Motor neuron (in vitro differentiated cells): Measurements from ENCODE around the gene OPTN. TPM values are rescaled to one million over a fixed set of nuclear protein-coding genes. Genes with fewer than 3 reads are reported as not detected.

Experiments
- ATAC-seq, 8 experiments: fragments of 200-7000 bp; cut with Tn5 transposase; replicated peaks in 6 of 8; 2 replicates each; pipeline ENCODE4 v1.8.0; 2021; ENCODE audit warnings: mild to moderate bottlenecking in 8 of 8, moderate library complexity in 8 of 8
- H3K27ac ChIP-seq, 2 donors: fragments of 250-450 bp; sonication (Bioruptor Pico); 2 replicates each; pipeline ENCODE4 v1.9.0; 2021; ENCODE audit warnings: antibody characterized with exemption in 2 of 2, mild to moderate bottlenecking in 2 of 2, moderate library complexity in 1 of 2
- H3K4me1 ChIP-seq, 2 donors: fragments of 250-450 bp; sonication (Bioruptor Pico); replicated peaks in 1 of 2; 2 replicates each; pipeline ENCODE4 v1.6.1; 2021; ENCODE audit warnings: antibody characterized with exemption in 2 of 2, mild to moderate bottlenecking in 2 of 2, moderate library complexity in 1 of 2
- H3K4me3 ChIP-seq, 5 donors: fragments of 250-450 bp; sonication (Bioruptor Pico); 2 replicates each; pipeline ENCODE4 v1.9.0; 2021; ENCODE audit warnings: antibody characterized with exemption in 5 of 5, mild to moderate bottlenecking in 5 of 5, moderate library complexity in 4 of 5
- WGBS, 10 experiments: fragments of 450-650 bp; shearing (Covaris generic); methylation state at CpG; one replicate each; pipeline ENCODE4 v1.0.0; 2022; 5-methylcytosine and 5-hydroxymethylcytosine counted together
- in situ Hi-C, 9 experiments: fragments of 400-800 bp; cut with MboI; loops; one replicate each; pipeline ENCODE4 v1.15.0; 2021; ENCODE audit warnings: low sequenced_read_pairs in 9 of 9, low pct_unique_long_range_greater_than_20kb in 2 of 9; ENCODE audit not compliant: unreplicated experiment in 9 of 9
- total RNA-seq, 8 experiments: library from RNA; unstranded; fragments of 300-600 nt; gene quantifications; 2 replicates each; pipeline versions ENCODE4 v1.2.3 to v1.2.4, GENCODE V29; 2022

OPTN gene
- total RNA-seq, 8 experiments from 2014 or later: 23.0 to 186 (median 39.1) TPM

DNA sequence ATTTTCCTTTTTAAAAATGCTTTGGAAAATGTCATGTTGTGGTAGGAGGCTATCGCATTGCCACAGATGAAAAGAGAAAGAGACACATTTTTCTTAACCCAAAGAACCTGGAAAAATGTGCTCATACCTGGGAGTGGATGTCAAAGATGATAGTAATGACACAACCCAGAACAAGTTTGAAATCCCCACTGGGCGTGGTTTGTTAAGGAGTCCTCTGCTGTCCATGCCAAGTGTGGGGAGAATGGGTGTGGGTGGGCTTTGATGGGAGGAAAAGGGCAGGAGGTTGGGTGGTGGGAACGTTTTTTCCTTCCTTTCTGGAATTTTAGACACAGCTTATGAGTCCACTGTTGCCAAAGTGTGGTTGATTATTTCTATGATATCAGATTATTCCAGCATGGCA is 10.9 kb downstream of the OPTN start:
- H3K27ac ChIP-seq: no peak overlapping the region
- no peak for ATAC-seq
- H3K4me3 ChIP-seq: no peak overlapping the region
- in situ Hi-C loops: no loop called here
- peaks cover 0 to 4% of the 10 kb centered on the region in 2 donors for H3K4me1 ChIP-seq
- WGBS, 10 experiments: 70 to 100% (median 88%) methylated on average over 1 to 3 of the region's 3 CpGs; no CpG with 5 or more reads in 4 of the 10 experiments

DNA sequence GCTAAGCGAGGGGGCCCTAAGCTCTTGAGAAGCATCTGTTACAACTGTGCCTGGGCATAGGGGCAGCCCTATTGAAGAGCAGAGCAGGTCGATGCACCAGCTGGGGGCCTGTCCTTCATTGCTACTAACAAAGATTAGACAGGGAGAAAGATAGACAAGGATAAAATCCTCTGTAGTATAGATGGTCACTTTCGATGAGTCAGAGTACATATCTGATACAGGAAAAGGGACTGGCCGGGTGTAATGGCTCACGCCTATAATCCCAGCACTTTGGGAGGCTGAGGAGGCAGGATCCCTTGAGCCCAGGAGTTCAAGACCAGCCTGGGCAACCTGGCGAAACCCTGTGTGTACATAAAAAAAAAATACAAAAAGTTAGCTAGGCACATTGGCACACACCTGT is 13.6 kb downstream of the OPTN start:
- in situ Hi-C loops: no loop called here
- H3K4me1 ChIP-seq: peaks cover 0 to 4% of the 10 kb centered on the region in 2 donors
- WGBS, 10 experiments: 17 to 100% (median 80%) methylated on average over 1 to 6 of the region's 6 CpGs; no CpG with 5 or more reads in 1 of the 10 experiments
- H3K27ac ChIP-seq: no peak overlapping the region
- ATAC-seq: peak in 1 of 8 experiments; percentile 15
- no peak overlapping the region for H3K4me3 ChIP-seq

DNA sequence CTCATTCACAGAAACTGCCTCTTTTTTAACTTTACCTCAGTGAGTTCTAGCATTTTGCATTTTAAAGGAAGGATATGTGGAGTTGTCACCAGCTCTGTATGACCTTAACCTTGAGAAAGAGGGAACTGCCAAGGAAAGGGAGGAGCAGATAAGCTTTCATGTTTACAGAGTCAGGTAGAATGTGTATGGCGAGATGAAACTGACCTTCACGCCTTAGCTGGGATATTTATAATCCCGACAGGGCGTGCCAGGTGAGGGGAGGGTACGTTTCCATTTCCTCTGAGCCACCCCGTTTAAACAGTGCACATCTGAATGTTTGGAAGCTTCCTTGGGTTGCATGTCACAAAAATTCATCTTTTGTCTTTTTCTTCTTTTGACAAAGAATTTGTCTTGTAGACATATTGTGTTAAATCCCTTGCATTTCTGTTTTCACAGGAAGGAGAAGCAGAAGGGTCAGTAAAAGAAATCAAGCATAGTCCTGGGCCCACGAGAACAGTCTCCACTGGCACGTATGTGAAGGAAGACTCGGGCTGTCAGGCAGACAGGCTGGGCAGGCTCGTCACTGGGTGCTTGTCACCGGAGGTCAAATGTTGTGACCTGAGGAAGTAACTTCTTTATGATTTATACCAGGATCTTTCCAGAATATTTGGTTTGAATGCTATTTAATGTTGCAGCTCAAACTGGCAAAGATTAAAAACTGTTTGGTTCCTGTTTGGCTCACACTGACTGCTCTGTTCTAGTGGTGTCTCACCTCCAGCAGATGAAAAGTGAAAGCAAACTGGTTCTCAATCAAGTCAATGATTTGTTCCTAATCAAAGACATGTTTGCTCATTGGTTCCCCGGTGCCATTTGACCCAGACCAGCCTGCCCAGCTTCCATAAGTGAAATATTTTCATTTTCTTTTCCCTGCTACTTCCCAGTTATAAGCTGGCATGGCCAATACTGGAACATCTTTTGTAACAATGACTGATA is 16.2 kb downstream of the OPTN start:
- no peaks in the 10 kb centered on the region for H3K4me1 ChIP-seq
- no peak overlapping the region for H3K4me3 ChIP-seq
- no peak overlapping the region for H3K27ac ChIP-seq
- WGBS, 10 experiments: 50 to 100% (median 80%) methylated on average over 1 to 12 of the region's 12 CpGs; no CpG with 5 or more reads in 1 of the 10 experiments
- in situ Hi-C loops: no loop called here
- ATAC-seq: no peak

DNA sequence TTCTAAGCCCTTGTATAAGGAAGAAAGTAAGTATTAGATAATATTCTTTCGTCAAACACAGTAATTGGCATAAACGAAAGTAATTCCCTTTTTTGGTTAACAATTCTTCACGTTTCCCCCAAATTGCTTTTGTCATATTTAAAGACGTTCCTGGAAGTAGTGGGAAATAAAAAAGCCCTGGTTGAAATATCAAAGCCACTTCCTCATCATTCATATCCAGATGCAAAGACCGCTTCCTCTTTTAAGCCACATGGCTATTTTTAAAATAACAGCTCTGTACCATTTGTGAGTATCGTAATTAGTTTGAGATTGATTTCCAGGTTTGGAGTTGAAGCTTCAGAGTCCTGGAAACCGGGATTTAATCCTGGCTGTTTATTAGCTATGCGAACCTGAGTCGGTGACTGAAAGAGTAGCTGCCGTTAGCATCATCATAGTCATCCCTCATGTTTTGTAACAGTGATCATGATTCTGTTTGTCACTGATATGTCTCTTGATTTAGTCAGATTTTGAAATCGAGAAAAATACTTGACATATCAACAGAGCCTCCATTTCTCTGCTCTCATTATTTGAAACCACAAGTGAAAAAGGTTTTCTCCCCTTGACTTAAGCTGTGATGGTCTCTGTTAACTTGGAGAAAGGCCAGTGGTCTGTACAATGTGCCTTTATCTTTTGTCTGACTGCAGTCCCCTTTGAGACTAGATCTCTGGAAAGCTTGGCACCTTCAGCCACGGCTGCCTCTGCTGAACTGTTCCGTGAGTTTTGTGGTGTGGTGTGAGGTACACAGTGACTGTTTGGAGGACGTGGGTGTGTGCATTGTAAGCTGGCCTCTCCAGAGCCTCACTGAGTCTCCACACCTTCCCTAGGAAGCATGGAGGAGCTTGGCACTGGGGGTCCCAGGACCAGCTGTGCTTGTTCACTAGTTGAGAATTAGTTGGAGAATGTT is 18.1 kb downstream of the OPTN start:
- H3K4me3 ChIP-seq: no peak overlapping the region
- 61 to 97% (median 80%) methylated on average over 3 to 12 of the region's 14 CpGs for WGBS, 10 experiments
- no peak for ATAC-seq
- no peaks in the 10 kb centered on the region for H3K4me1 ChIP-seq
- in situ Hi-C loops: no loop called here
- no peak overlapping the region for H3K27ac ChIP-seq

DNA sequence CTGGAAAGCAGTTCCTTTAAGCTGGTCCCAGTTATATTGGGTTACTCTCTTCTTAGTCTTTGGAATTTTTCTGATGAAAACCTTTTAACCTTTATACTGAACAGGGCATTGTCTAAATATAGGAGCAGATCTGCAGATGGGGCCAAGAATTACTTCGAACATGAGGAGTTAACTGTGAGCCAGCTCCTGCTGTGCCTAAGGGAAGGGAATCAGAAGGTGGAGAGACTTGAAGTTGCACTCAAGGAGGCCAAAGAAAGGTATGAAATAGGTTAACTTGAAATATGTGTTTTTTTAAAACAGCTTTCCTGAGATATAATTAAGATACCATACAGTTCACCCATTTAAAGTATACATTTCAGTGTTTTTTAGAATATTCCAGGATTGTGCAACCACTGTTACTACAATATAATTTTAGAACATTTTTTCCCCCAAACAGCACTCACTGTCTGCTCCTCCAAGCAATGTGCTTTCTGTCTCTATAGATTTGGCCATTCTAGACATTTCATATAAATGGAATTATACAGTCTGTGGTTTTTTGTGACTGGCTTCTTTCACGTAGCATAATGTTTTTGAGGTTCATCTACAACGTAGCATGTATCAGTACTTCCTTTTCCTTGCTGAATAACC is 18.9 kb downstream of the OPTN start:
- in situ Hi-C loops: no loop called here
- no peak for ATAC-seq
- H3K4me3 ChIP-seq: no peak overlapping the region
- H3K27ac ChIP-seq: no peak overlapping the region
- no peaks in the 10 kb centered on the region for H3K4me1 ChIP-seq
- WGBS, 10 experiments: 83 to 100% (median 94%) methylated on average over 1 to 3 of the region's 3 CpGs; no CpG with 5 or more reads in 2 of the 10 experiments

DNA sequence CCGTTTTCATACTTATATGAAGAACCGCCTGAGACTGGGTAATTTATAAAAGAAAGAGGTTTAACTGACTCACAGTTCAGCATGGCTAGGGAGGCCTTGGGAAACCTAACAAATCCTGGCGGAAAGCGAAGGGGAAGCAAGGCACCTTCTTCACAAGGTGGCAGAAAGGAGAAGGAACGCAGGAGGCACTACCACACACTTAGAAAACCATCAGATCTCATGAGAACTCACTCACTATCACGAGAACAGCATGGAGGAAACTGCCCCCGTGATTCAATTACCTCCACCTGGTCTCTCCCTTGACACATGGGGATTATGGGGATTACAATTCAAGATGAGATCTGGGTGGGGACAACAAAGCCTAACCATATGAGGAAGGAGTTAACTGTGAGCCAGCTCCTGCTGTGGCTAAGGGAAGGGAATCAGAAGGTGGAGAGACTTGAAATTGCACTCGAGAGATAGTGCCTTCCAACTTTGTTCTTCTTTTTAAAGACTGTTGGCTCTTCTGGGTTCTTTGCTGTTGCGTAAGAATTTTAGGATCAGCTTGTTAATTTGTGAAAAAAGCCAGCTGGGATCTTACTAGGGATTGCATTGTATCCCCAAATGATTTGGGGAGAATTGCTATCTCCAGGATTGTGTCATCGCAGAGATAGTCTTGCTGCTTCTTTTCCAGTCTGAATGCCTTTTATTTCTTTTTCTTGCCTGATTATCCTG is 21.0 kb downstream of the OPTN start:
- no peak for ATAC-seq
- Histone ChIP-seq H3K27ac (no peak overlapping the region), H3K4me3 (no peak overlapping the region), H3K4me1 (no peaks in the 10 kb centered on the region)
- in situ Hi-C loops: no loop called here
- 65 to 98% (median 86%) methylated on average over 2 to 8 of the region's 10 CpGs; no CpG with 5 or more reads in 1 of the 10 experiments for WGBS, 10 experiments

DNA sequence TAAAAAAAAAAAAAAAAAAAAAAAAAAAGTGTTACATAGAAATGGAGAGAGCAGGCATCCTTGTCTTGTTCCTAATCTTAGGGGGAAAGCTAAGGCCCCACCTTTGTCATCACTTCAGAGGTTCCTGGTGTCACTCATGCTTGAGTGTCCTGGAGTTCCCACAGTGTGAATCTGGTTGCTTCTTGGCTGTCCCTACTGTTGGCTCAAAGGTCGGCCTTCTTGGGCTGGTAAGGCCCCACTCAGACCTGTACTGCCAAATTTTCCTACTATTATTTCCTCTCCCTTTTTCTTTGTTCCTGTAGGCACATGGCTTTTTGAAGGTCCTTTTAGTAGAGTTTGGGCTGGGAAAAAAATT is 21.5 kb downstream of the OPTN start:
- Histone ChIP-seq H3K4me1 (no peaks in the 10 kb centered on the region), H3K4me3 (no peak overlapping the region), H3K27ac (no peak overlapping the region)
- in situ Hi-C loops: no loop called here
- no peak for ATAC-seq
- WGBS, 10 experiments: 62 to 100% (median 100%) methylated on average over 1 of the region's 1 CpG; no CpG with 5 or more reads in 3 of the 10 experiments

DNA sequence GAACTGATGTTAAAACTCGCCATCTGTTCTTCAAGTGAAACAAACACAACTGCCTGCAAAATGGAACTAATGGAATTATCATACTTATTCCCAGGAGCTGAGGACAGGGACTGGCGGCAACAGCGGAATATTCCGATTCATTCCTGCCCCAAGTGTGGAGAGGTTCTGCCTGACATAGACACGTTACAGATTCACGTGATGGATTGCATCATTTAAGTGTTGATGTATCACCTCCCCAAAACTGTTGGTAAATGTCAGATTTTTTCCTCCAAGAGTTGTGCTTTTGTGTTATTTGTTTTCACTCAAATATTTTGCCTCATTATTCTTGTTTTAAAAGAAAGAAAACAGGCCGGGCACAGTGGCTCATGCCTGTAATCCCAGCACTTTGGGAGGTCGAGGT is 36.7 kb downstream of the OPTN start:
- WGBS, 10 experiments: 80 to 100% (median 93%) methylated on average over 1 to 8 of the region's 8 CpGs; no CpG with 5 or more reads in 1 of the 10 experiments
- Histone ChIP-seq H3K4me1 (no peaks in the 10 kb centered on the region), H3K4me3 (no peak overlapping the region), H3K27ac (no peak overlapping the region)
- no peak for ATAC-seq
- in situ Hi-C loops: no loop called here

DNA sequence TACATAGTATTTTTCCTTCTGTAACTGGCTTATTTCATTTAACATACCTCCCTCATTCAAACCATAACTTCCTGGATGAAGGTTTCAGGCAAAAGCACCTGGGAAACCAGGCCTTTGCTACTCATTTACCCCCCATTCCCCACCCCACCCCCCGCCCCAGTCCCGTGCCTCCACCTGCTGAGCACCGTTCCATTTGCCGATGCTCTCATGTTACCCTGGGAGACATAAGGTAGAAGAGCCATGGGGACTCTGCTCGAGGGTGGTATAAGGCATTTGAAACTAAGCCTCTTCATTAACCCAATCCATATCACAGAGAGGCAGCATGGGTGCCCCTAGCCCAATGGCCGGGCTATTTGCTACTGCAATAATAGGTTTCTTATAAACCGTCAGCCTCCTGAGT is 39.2 kb downstream of the OPTN start:
- no peak for ATAC-seq
- H3K4me3 ChIP-seq: no peak overlapping the region
- in situ Hi-C loops: no loop called here
- no peaks in the 10 kb centered on the region for H3K4me1 ChIP-seq
- no peak overlapping the region for H3K27ac ChIP-seq
- 67 to 95% (median 80%) methylated on average over 1 to 4 of the region's 7 CpGs; no CpG with 5 or more reads in 6 of the 10 experiments for WGBS, 10 experiments

DNA sequence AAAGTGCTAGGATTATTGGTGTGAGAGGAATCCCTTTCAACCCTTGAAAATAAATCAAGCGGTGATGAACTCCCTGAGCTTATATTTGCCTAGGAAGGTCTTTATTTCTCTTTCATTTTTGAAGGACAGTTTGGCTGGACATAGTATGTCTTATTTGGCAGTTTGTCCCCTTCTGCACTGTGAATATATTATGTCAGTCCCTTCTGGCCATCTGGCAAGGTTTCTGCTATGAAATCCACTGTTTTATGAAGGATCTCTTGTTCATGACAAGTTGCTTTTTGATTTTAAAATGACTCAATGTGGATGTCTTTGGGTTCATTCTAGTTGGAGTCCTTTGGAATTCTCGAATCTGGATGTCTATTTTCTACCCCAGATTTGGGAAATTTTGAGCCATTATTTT is 39.7 kb downstream of the OPTN start:
- in situ Hi-C loops: no loop called here
- 57 to 93% (median 83%) methylated on average over 1 to 2 of the region's 2 CpGs for WGBS, 10 experiments
- no peak for ATAC-seq
- Histone ChIP-seq H3K4me1 (no peaks in the 10 kb centered on the region), H3K27ac (no peak overlapping the region), H3K4me3 (no peak overlapping the region)

DNA sequence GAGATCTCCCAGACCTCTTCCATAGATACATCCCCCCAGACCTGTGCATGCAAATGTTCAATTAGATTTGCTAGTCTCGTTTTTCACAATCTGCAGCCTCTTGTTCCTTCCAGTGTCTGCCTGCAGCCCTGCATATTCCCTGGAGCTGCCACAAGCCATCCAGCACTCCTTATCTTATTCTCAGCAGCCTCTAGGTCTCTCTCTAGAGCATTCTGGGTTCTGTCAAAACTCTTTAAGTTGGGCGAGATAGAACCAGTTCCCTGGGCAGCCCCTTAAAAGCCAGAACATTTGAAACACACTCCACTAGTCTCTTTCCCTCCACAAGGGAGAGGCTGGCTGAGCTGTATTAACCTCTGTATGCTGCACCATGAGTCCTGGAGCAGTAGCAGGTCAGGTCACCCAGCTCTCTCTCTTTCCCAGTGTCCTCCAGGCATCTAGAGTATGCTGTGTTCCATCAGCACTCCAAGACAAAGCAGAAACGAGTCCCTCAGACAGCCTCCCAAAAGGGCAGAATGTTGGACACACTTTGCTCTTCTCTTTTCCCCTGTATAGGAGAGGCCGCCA is 40.7 kb downstream of the OPTN start:
- ATAC-seq: no peak
- Histone ChIP-seq H3K4me3 (no peak overlapping the region), H3K27ac (no peak overlapping the region), H3K4me1 (no peaks in the 10 kb centered on the region)
- 20 to 100% (median 67%) methylated on average over 1 to 4 of the region's 4 CpGs; no CpG with 5 or more reads in 5 of the 10 experiments for WGBS, 10 experiments
- in situ Hi-C loops: no loop called here

DNA sequence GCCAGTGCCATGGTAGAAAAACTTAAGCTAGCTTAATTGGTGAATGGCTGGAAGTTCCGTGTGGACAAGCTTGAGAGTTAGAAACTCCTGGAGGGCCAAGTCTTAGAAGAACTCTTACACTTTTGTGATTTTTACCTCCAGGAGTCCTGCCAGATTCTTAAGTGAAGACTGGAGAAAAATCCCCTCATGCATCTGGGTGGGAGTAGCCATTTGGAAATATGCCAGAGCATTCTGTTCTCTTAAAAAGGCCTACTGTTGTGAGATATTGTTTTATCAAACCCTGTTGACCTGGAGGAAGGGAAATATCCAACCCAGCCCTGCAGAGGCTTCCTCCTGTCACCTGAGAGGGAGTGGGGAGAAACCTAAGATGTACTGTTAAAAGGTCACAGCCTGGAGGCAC is 43.8 kb downstream of the OPTN start:
- WGBS, 10 experiments: 78 to 100% (median 94%) methylated on average over 1 of the region's 1 CpG; no CpG with 5 or more reads in 2 of the 10 experiments
- ATAC-seq: no peak
- no peak overlapping the region for H3K4me3 ChIP-seq
- no peak overlapping the region for H3K27ac ChIP-seq
- H3K4me1 ChIP-seq: no peaks in the 10 kb centered on the region
- in situ Hi-C loops: no loop called here
